Activated CD4-positive, CD25-positive, alpha-beta regulatory T cell (primary cell): ENCODE results near the gene SCAMP1.
"Not testable (repeated sequence)": the region's sequence is repeated elsewhere in the genome, so short reads cannot be mapped to it uniquely, and the experiment has no call there.

Experiments used
- DNase-seq, 4 experiments: peaks; one replicate each; lab custom pipeline; 2025; lab: John Stamatoyannopoulos, UW

Gene SCAMP1

GRCh38 chr5:78360924-78361630, 660 bp downstream of the SCAMP1 start:
- DNase-seq = peak; percentile 7 to 39 (median 24)

GRCh38 chr5:78361631-78361993, 1.2 kb downstream of the SCAMP1 start:
- no peak for DNase-seq

- DNase-seq = no peak
Measured at GRCh38 chr5:78362220-78362619, 1.8 kb downstream of the SCAMP1 start.

GRCh38 chr5:78364005-78364404, 3.6 kb downstream of the SCAMP1 start:
- DNase-seq = no peak

- no peak for DNase-seq
Measured at GRCh38 chr5:78367318-78367991, 7.0 kb downstream of the SCAMP1 start.

- DNase-seq = no peak
Measured at GRCh38 chr5:78369680-78370079, 9.3 kb downstream of the SCAMP1 start.

- no peak for DNase-seq
Measured at GRCh38 chr5:78373231-78373630, 12.8 kb downstream of the SCAMP1 start.

GRCh38 chr5:78376315-78376714, 15.9 kb downstream of the SCAMP1 start:
- no peak for DNase-seq

GRCh38 chr5:78377056-78377717, 16.8 kb downstream of the SCAMP1 start:
- DNase-seq = no peak

GRCh38 chr5:78377718-78378105, 17.3 kb downstream of the SCAMP1 start:
- no peak for DNase-seq

- no peak for DNase-seq
Measured at GRCh38 chr5:78387468-78388153, 27.2 kb downstream of the SCAMP1 start.

- not testable (repeated sequence) for DNase-seq
Measured at GRCh38 chr5:78391357-78391756, 30.9 kb downstream of the SCAMP1 start.

- no peak for DNase-seq
Measured at GRCh38 chr5:78397831-78398230, 37.4 kb downstream of the SCAMP1 start.

- no peak for DNase-seq
Measured at GRCh38 chr5:78399116-78399515, 38.7 kb downstream of the SCAMP1 start.

- DNase-seq = no peak
Measured at GRCh38 chr5:78404682-78405293, 44.4 kb downstream of the SCAMP1 start.

GRCh38 chr5:78405829-78406750, 45.7 kb downstream of the SCAMP1 start:
- DNase-seq = no peak

GRCh38 chr5:78407458-78407857, 47.0 kb downstream of the SCAMP1 start:
- no peak for DNase-seq

- DNase-seq = no peak
Measured at GRCh38 chr5:78411586-78411985, 51.2 kb downstream of the SCAMP1 start.

- DNase-seq = no peak
Measured at GRCh38 chr5:78416677-78417425, 56.4 kb downstream of the SCAMP1 start.

- no peak for DNase-seq
Measured at GRCh38 chr5:78419396-78419795, 59.0 kb downstream of the SCAMP1 start.
